WTC11 (cell line): Measurements from ENCODE around the gene ATP2B1. TPM values are rescaled to one million over a fixed set of nuclear protein-coding genes. Genes with fewer than 3 reads are reported as not detected.

ENCODE experiments used
- ATAC-seq: fragments of 200-7000 bp; cut with Tn5 transposase; 2 replicates; pipeline ENCODE4 v1.10.0; 2021; ENCODE audit warnings: mild to moderate bottlenecking, moderate library complexity
- CTCF ChIA-PET: fragments of 300-600 bp; sonication (Branson Sonifier 250); formaldehyde crosslinking; loops from one replicate; lab custom pipeline; 2021; ENCODE audit warnings: antibody characterized with exemption; lab: Charles Lee
- POLR2A ChIA-PET: fragments of 350-600 bp; sonication (Branson Sonifier 250); formaldehyde crosslinking; loops from one replicate; lab custom pipeline; 2021; ENCODE audit warnings: antibody characterized with exemption; lab: Charles Lee
- DNase-seq: peaks from one replicate; pipeline ENCODE4 v3.0.0; 2021; ENCODE audit warnings: low spot score
- H3K27ac Mint-ChIP-seq: 2 replicates; pipeline ENCODE4 v1.8.0; 2021; ENCODE audit warnings: mixed read lengths
- H3K27me3 Mint-ChIP-seq: 2 replicates; pipeline ENCODE4 v1.8.0; 2021; ENCODE audit warnings: low read depth, mild to moderate bottlenecking, moderate library complexity, mixed read lengths
- H3K36me3 Mint-ChIP-seq: 2 replicates; pipeline ENCODE4 v1.8.0; 2021; ENCODE audit warnings: mixed read lengths
- H3K4me1 Mint-ChIP-seq: 2 replicates; pipeline ENCODE4 v1.8.0; 2022; ENCODE audit warnings: mixed read lengths
- H3K4me3 Mint-ChIP-seq: 2 replicates; pipeline ENCODE4 v1.8.0; 2021; ENCODE audit warnings: mild to moderate bottlenecking, moderate library complexity, mixed read lengths
- H3K9me3 Mint-ChIP-seq: 2 replicates; pipeline ENCODE4 v1.8.0; 2021; ENCODE audit warnings: mixed read lengths
- AFF4 ChIP-seq: sonication (generic); formaldehyde crosslinking; IDR thresholded peaks from 2 replicates; pipeline ENCODE4 v1.8.1; 2023; ENCODE audit warnings: mild to moderate bottlenecking, missing genetic modification reagents, borderline replicate concordance
- ATF3 ChIP-seq: sonication (generic); formaldehyde crosslinking; conservative IDR thresholded peaks from 2 replicates; pipeline ENCODE4 v1.8.1; 2022; ENCODE audit warnings: mild to moderate bottlenecking, missing genetic modification reagents
- ERG ChIP-seq: fragments of 250-450 bp; sonication (Bioruptor Pico); IDR thresholded peaks from 2 replicates; pipeline ENCODE4 v1.8.0; 2021; ENCODE audit warnings: mild to moderate bottlenecking
- NFYB ChIP-seq: sonication (generic); formaldehyde crosslinking; conservative IDR thresholded peaks from 2 replicates; pipeline ENCODE4 v1.8.0; 2022; ENCODE audit warnings: low read depth, missing genetic modification reagents
- PREB ChIP-seq: sonication (generic); formaldehyde crosslinking; IDR thresholded peaks from 2 replicates; pipeline ENCODE4 v1.8.1; 2022; ENCODE audit warnings: mild to moderate bottlenecking, missing genetic modification reagents, moderate library complexity, borderline replicate concordance
- RELA ChIP-seq: sonication (generic); formaldehyde crosslinking; IDR thresholded peaks from 2 replicates; pipeline ENCODE4 v1.8.1; 2022; ENCODE audit warnings: missing genetic modification reagents, mild to moderate bottlenecking, borderline replicate concordance
- TCF7 ChIP-seq: sonication (generic); formaldehyde crosslinking; IDR thresholded peaks from 2 replicates; pipeline ENCODE4 v1.8.0; 2022; ENCODE audit warnings: mild to moderate bottlenecking, low read depth, missing genetic modification reagents, moderate library complexity
- ZBTB43 ChIP-seq: sonication (generic); formaldehyde crosslinking; IDR thresholded peaks from 2 replicates; pipeline ENCODE4 v1.8.1; 2023; ENCODE audit warnings: mild to moderate bottlenecking, missing genetic modification reagents
- ZNF219 ChIP-seq: sonication (generic); formaldehyde crosslinking; IDR thresholded peaks from 2 replicates; pipeline ENCODE4 v1.8.0; 2023; ENCODE audit warnings: missing genetic modification reagents, mild to moderate bottlenecking, borderline replicate concordance
- ZNF263 ChIP-seq: sonication (generic); formaldehyde crosslinking; IDR thresholded peaks from 2 replicates; pipeline ENCODE4 v1.8.1; 2022; ENCODE audit warnings: low read depth, mild to moderate bottlenecking, moderate library complexity, missing genetic modification reagents
- ZNF416 ChIP-seq: fragments of 250-450 bp; sonication (Bioruptor Pico); IDR thresholded peaks from 2 replicates; pipeline ENCODE4 v1.9.0; 2021; ENCODE audit warnings: mild to moderate bottlenecking, inconsistent platforms
- total RNA-seq: library from RNA; stranded (reverse); gene quantifications from 3 replicates; pipeline ENCODE4 v1.2.3, GENCODE V29; 2021
- TF ChIP-seq, protein P1 (sequence below): sonication (generic); formaldehyde crosslinking; IDR thresholded peaks from 2 replicates; pipeline ENCODE4 v1.8.0; 2022; ENCODE audit warnings: mild to moderate bottlenecking, missing genetic modification reagents
- TF ChIP-seq, protein P2 (sequence below): fragments of 250-450 bp; sonication (Bioruptor Pico); IDR thresholded peaks from 2 replicates; pipeline ENCODE4 v1.9.0; 2021; ENCODE audit warnings: mild to moderate bottlenecking
- TF ChIP-seq, protein P3 (sequence below): sonication (generic); formaldehyde crosslinking; conservative IDR thresholded peaks from 2 replicates; pipeline ENCODE4 v1.8.1; 2023; ENCODE audit warnings: mild to moderate bottlenecking, low read depth, missing genetic modification reagents, moderate library complexity
- TF ChIP-seq, protein P4 (sequence below): fragments of 250-450 bp; sonication (Bioruptor Pico); IDR thresholded peaks from 2 replicates; pipeline ENCODE4 v1.9.0; 2021; ENCODE audit warnings: mild to moderate bottlenecking
- TF ChIP-seq, protein P5 (sequence below): sonication (generic); formaldehyde crosslinking; IDR thresholded peaks from 2 replicates; pipeline ENCODE4 v1.8.1; 2023; ENCODE audit warnings: mild to moderate bottlenecking, moderate library complexity, missing genetic modification reagents

ATP2B1 gene
- total RNA-seq, 1 experiment from 2014 or later, result 31.7 TPM

DNA sequence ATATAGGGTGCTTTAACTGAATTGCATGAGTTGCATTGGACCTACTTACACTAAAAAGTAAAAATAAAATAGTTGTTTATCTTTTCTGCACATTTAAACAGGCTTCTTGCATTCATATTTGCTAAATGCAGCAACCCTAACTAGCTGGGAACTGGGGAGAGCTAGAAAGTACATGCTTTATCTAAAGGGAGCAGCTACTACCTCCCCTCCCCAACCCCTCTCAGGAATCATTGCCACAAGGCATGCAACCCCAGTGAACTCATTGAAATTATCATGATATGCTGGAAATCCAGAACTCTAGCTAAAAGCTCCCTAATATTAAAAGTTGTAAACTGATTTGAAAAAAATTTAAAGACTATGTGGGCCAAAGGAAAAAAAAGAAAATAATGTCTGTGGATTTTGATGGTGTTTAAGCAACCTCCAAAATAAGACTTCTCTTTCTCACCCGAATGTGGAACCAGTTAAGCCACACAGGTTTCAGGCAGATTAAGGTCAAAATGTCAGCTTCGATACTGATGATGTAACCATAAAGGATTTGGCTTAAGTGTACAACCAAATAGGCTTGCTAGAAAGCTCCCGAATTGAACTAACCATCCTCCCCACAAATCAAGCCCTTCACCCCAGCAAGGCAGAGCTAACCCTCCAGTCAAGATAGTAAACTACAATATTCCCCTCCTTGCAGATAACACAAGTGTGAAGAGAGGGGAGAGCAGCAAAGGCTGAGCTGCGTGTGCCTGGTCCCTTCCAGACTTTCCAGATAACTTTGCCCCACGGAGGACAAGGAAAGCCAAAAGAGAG lies 169.0 kb downstream of the ATP2B1 start:
- ChIA-PET POLR2A (no interaction called here), CTCF (no interaction called here)
- DNase-seq (no peak), ATAC-seq (no peak)
- TF ChIP-seq ZNF416 (CRISPR knock-in tag) (no peak), ERG (CRISPR knock-in tag) (no peak), PREB (CRISPR knock-in tag) (no peak), AFF4 (CRISPR knock-in tag) (no peak)
- TF ChIP-seq, protein P1, sequence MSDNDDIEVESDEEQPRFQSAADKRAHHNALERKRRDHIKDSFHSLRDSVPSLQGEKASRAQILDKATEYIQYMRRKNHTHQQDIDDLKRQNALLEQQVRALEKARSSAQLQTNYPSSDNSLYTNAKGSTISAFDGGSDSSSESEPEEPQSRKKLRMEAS (CRISPR knock-in tag), result no peak
- no peaks in the 10 kb centered on the region for H3K36me3 Mint-ChIP-seq
- no peaks in the 10 kb centered on the region for H3K9me3 Mint-ChIP-seq
- no peak overlapping the region for H3K4me3 Mint-ChIP-seq
- peaks cover 9% of the 10 kb centered on the region for H3K4me1 Mint-ChIP-seq
- H3K27me3 Mint-ChIP-seq, result 0 out of 2 replicates have a peak, but pooled peaks cover 2% of the 10 kb centered on the region
- H3K27ac Mint-ChIP-seq, result no peak overlapping the region

- Mint-ChIP-seq H3K27ac (no peak overlapping the region), H3K4me1 (peaks cover 9% of the 10 kb centered on the region), H3K27me3 (0 out of 2 replicates have a peak, but pooled peaks cover 2% of the 10 kb centered on the region), H3K9me3 (peaks cover 4% of the 10 kb centered on the region), H3K36me3 (no peaks in the 10 kb centered on the region), H3K4me3 (no peak overlapping the region)
- ATAC-seq (no peak), DNase-seq (no peak)
- ChIA-PET POLR2A (no interaction called here), CTCF (no interaction called here)
- TF ChIP-seq ZNF263 (CRISPR knock-in tag), result no peak
- TF ChIP-seq, protein P2, sequence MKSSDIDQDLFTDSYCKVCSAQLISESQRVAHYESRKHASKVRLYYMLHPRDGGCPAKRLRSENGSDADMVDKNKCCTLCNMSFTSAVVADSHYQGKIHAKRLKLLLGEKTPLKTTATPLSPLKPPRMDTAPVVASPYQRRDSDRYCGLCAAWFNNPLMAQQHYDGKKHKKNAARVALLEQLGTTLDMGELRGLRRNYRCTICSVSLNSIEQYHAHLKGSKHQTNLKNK, result no peak
- no peak for TF ChIP-seq ZBTB43
- TF ChIP-seq, protein P3, sequence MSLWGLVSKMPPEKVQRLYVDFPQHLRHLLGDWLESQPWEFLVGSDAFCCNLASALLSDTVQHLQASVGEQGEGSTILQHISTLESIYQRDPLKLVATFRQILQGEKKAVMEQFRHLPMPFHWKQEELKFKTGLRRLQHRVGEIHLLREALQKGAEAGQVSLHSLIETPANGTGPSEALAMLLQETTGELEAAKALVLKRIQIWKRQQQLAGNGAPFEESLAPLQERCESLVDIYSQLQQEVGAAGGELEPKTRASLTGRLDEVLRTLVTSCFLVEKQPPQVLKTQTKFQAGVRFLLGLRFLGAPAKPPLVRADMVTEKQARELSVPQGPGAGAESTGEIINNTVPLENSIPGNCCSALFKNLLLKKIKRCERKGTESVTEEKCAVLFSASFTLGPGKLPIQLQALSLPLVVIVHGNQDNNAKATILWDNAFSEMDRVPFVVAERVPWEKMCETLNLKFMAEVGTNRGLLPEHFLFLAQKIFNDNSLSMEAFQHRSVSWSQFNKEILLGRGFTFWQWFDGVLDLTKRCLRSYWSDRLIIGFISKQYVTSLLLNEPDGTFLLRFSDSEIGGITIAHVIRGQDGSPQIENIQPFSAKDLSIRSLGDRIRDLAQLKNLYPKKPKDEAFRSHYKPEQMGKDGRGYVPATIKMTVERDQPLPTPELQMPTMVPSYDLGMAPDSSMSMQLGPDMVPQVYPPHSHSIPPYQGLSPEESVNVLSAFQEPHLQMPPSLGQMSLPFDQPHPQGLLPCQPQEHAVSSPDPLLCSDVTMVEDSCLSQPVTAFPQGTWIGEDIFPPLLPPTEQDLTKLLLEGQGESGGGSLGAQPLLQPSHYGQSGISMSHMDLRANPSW (CRISPR knock-in tag), result no peak
- TF ChIP-seq, protein P4, sequence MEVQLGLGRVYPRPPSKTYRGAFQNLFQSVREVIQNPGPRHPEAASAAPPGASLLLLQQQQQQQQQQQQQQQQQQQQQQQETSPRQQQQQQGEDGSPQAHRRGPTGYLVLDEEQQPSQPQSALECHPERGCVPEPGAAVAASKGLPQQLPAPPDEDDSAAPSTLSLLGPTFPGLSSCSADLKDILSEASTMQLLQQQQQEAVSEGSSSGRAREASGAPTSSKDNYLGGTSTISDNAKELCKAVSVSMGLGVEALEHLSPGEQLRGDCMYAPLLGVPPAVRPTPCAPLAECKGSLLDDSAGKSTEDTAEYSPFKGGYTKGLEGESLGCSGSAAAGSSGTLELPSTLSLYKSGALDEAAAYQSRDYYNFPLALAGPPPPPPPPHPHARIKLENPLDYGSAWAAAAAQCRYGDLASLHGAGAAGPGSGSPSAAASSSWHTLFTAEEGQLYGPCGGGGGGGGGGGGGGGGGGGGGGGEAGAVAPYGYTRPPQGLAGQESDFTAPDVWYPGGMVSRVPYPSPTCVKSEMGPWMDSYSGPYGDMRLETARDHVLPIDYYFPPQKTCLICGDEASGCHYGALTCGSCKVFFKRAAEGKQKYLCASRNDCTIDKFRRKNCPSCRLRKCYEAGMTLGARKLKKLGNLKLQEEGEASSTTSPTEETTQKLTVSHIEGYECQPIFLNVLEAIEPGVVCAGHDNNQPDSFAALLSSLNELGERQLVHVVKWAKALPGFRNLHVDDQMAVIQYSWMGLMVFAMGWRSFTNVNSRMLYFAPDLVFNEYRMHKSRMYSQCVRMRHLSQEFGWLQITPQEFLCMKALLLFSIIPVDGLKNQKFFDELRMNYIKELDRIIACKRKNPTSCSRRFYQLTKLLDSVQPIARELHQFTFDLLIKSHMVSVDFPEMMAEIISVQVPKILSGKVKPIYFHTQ (CRISPR knock-in tag), result no peak
- no peak for TF ChIP-seq ZNF219
- TF ChIP-seq ATF3 (CRISPR knock-in tag), result no peak
- TF ChIP-seq, protein P5, sequence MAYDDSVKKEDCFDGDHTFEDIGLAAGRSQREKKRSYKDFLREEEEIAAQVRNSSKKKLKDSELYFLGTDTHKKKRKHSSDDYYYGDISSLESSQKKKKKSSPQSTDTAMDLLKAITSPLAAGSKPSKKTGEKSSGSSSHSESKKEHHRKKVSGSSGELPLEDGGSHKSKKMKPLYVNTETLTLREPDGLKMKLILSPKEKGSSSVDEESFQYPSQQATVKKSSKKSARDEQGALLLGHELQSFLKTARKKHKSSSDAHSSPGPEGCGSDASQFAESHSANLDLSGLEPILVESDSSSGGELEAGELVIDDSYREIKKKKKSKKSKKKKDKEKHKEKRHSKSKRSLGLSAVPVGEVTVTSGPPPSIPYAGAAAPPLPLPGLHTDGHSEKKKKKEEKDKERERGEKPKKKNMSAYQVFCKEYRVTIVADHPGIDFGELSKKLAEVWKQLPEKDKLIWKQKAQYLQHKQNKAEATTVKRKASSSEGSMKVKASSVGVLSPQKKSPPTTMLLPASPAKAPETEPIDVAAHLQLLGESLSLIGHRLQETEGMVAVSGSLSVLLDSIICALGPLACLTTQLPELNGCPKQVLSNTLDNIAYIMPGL (CRISPR knock-in tag), result no peak
- TF ChIP-seq RELA (CRISPR knock-in tag), result no peak
- TF ChIP-seq NFYB, result no peak
- no peak for TF ChIP-seq TCF7
These were observed 169.7 kb downstream of the ATP2B1 start for GRCh38 chr12:89538897-89539296.
